Measurements from ENCODE around the gene UBIAD1. TPM values are rescaled to one million over a fixed set of nuclear protein-coding genes. Genes with fewer than 3 reads are reported as not detected.

Gene UBIAD1
- total and polyA plus RNA-seq, 9 of the 15 experiments (the other 6 are each of a cell fraction or from before 2014, with no cell fraction given) = 6.2 to 34.3 (median 22.3) TPM

DNA sequence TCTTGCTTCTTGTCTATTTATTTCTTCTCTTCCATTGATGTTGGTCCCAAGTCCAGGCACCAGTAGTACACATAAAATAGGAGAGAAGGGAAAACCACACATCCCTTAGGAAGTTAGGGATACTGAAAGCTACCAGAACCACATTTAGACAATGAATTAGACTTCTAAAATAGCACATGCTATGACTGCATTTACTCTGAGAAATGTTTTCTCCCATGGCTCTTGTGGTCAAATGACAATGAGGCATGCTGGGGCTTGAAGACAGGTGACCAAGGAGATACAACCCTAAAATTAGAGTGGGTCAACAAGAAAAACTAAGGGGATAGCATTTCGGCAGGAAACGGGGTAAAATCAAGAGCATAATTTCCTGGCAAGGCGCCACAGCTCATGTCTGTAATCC is 27.8 kb upstream of the UBIAD1 start:
- 93% methylated on average over 3 of the region's 3 CpGs for WGBS (ENCODE audit: insufficient coverage, low coverage, missing lambda C conversion rate)
- no peak overlapping the region for H3K27ac ChIP-seq (ENCODE audit: extremely low read depth, low read depth, low read length)
- no peak overlapping the region for H3K9ac ChIP-seq (ENCODE audit: insufficient read depth in 1 of 2, low read depth in 2 of 2, low read length in 2 of 2)
- FAIRE-seq (no peak), DNase-seq (ENCODE audit: extremely low read depth in 1 of 4, low spot score in 3 of 4) (no peak), ATAC-seq (no peak)
- no peak overlapping the region for H3K4me2 ChIP-seq (ENCODE audit: insufficient read depth, low read length)
- peaks cover 82% of the 10 kb centered on the region for H3K36me3 ChIP-seq (ENCODE audit: control insufficient read depth, insufficient read depth, low read length)
- CTCF ChIA-PET (ENCODE audit: low intra/inter-chr PET ratio) = no interaction called here
- H4K20me1 ChIP-seq (replicated peaks; ENCODE audit: control insufficient read depth, insufficient read depth, low read length) = peaks cover 6% of the 10 kb centered on the region; the same call in 1 of the 2 replicates
- POLR2A ChIA-PET = interaction anchor here (1.0 to 2.8 kb wide), 4 partner anchors 9 to 25 kb away, joined by 3 to 8 read pairs (median 5); partner anchors contain the start of gene MTOR
- BruUV-seq (replicated peaks) = no TSS peak
- in situ Hi-C loops (cut with MboI) = no loop called here
- H3K4me3 ChIP-seq = no peak overlapping the region
- no peak overlapping the region for H2AFZ ChIP-seq (ENCODE audit: low read depth, low read length)
- H3K4me1 ChIP-seq (replicated peaks in 1 of 2; ENCODE audit: control insufficient read depth in 2 of 2, insufficient read depth in 2 of 2, low read length in 2 of 2) = no peaks in the 10 kb centered on the region
- no peaks in the 10 kb centered on the region for H3K79me2 ChIP-seq (ENCODE audit: control insufficient read depth, insufficient read depth, low read length)
- H3K9me1 ChIP-seq (ENCODE audit: control insufficient read depth, insufficient read depth, low read length) = no peaks in the 10 kb centered on the region
- no peaks in the 10 kb centered on the region for H3K27me3 ChIP-seq (ENCODE audit: control insufficient read depth in 2 of 2, insufficient read depth in 2 of 2, low read length in 2 of 2)
- TF ChIP-seq ZNF121 (CRISPR knock-in tag; conservative IDR thresholded peaks at IDR 0.05) (0 out of 2 replicates have a peak, but pooled peaks have one; percentile 19), SP1 (CRISPR knock-in tag; IDR thresholded peaks at IDR 0.05) (no peak), NFIC (IDR thresholded peaks at IDR 0.05) (peak; percentile 9; the same call in 1 of the 2 replicates), CBX2 (IDR thresholded peaks at IDR 0.05; ENCODE audit: insufficient read depth, low read length, poor library complexity, severe bottlenecking) (no peak), SAP30 (IDR thresholded peaks at IDR 0.05; ENCODE audit: borderline replicate concordance, insufficient read depth, low read depth, low read length, poor library complexity, severe bottlenecking) (no peak), EWSR1 (IDR thresholded peaks at IDR 0.05; ENCODE audit: borderline replicate concordance, low read depth, partially characterized antibody) (no peak)
- TF ChIP-seq, protein P1, sequence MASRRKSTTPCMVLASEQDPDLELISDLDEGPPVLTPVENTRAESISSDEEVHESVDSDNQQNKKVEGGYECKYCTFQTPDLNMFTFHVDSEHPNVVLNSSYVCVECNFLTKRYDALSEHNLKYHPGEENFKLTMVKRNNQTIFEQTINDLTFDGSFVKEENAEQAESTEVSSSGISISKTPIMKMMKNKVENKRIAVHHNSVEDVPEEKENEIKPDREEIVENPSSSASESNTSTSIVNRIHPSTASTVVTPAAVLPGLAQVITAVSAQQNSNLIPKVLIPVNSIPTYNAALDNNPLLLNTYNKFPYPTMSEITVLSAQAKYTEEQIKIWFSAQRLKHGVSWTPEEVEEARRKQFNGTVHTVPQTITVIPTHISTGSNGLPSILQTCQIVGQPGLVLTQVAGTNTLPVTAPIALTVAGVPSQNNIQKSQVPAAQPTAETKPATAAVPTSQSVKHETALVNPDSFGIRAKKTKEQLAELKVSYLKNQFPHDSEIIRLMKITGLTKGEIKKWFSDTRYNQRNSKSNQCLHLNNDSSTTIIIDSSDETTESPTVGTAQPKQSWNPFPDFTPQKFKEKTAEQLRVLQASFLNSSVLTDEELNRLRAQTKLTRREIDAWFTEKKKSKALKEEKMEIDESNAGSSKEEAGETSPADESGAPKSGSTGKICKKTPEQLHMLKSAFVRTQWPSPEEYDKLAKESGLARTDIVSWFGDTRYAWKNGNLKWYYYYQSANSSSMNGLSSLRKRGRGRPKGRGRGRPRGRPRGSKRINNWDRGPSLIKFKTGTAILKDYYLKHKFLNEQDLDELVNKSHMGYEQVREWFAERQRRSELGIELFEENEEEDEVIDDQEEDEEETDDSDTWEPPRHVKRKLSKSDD (conservative IDR thresholded peaks at IDR 0.05; ENCODE audit: low read length) = no peak
- H3K9me3 ChIP-seq (replicated peaks; ENCODE audit: control insufficient read depth, insufficient read depth, low read depth, low read length) = no peaks in the 10 kb centered on the region
- intact Hi-C loops (cut with micrococcal nuclease) = no loop called here
